CD4-positive, alpha-beta T cell treated with Interleukin-17A for 4 hours (primary cell): ENCODE results near the gene THAP5.

Experiments
- DNase-seq: peaks from one replicate; pipeline ENCODE4 v3.0.0-alpha.2; 2020; ENCODE audit warnings: mixed read lengths

Gene THAP5

DNA sequence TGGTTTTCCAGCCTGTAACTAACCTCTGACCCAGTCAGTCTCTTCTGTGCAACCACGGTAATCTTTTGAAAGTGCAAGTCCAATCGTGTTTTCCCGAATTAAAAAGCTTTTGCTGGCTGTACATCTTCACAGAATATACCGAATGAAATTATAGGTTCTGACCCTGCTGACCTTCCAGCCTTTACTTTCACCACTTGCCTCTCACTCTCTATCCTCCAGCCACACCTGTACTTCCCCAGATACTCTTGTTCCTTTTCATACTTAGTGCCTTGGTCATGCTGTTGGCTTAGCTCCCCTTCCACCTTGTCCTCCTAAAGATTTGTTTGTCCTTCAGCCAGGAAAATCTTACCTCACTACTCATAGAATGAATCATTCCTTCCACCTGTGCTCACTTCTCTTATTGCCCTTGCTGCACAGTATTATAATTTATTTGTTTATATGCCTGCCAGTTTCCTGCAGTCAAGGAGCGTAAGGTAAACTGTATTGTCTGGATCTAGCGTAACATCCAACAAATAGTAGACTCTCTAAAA, 41.3 kb downstream of the THAP5 start:
- DNase-seq, result no peak

DNA sequence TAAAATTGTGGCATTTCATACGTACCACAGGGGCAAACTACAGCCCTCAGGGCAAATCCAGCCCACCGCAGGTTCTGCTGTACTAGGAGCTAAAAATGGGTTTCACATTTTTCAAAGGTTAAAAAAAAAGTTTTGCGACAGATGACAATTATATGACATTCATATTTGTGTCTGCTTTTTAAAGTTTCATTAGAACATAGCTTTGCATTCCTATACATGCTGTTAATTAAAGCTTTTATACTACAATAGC, 42.8 kb downstream of the THAP5 start:
- DNase-seq, result no peak

DNA sequence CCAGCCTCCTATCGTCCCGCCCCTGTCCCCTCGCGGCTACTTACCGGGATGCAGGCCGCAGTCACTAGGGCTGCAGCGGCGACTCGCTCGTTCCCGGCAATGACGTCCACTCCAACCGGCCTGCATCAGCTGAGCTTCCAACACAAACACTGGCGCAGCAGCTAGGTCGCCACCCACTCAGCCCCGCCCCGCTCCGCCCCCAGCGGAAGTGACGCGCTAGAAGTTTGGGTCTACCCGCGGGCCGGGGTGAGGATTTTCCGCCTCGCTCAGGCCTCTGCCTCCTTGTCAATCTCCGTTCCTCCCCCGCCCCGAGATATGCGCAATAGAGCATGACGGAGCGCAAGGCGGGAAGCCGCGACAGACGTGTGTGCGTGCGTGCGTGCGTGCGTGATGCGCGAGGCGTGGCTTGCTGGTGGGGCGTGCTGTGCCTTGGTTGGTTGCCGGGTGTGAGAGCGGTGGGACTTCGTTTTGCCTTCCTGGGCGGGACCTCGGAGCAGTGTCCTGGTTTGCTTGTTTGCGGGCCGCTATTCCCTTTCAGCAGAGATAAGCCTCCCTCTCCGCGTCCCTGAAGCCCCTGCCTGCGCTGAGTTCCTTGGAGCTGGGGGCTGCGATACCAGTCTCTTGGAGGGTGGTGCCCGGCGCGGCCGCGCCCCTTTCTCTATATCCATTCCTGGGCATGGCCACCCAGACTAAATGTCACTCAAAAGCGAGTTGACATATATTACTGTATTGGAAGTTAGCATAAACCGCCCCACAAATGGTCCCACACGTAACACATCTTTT, 43.3 kb downstream of the THAP5 start, which contains the start of gene PNPLA8:
PNPLA8 (minus strand) TSS at position 151 of the 783 bp plus-strand sequence. CDS start 10,644 bp downstream, outside the sequence.
- DNase-seq, result peak; percentile 100

DNA sequence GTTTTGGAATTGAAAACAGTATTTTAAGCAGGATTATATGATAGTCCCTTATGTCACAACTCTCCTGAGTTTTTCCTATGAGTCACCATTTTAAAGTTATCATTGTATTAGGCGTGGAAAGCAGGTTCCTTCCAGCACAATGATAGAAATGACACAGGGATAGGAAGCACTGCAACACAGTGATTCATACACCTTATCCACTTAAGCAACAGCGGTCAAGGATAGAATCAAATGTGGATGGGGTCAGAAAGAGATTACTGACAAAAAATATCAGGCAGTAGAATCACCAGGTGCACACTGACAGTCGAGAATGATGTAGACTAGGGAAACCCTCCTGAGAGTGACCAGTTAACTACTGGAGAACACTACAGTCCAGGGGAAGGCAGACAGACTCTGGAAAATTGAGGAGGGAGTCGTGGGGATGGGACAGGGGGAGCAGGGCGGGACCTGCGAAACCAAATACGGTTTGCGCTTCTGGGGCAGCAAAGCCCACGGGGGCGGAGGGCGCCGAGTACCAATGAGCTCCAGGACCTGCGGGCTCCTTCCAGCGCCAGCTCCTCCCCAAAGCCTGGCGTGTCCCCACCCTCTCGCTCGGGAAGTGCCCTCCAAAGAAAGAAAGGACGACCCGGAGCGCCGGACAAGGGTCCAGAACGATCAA, 44.0 kb downstream of the THAP5 start:
- peak; percentile 72 for DNase-seq

DNA sequence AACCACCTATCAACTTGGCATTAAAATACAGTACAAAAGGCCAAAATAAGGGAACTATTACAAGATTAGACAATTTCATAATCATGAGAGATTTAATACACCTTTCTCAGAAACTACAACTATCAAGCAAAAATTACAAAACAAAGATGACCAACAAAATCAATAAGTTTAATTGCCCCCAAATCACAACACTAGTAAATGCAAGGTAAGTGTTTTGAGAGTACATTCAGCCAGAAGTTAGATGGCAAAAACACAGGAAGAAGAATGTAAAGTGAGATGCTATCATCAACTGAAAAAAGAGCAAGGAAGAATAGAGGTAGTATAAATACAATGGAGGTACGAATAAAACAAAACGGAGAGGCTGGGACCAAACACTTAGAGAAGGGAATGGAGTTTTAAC, 46.7 kb downstream of the THAP5 start:
- no peak for DNase-seq

DNA sequence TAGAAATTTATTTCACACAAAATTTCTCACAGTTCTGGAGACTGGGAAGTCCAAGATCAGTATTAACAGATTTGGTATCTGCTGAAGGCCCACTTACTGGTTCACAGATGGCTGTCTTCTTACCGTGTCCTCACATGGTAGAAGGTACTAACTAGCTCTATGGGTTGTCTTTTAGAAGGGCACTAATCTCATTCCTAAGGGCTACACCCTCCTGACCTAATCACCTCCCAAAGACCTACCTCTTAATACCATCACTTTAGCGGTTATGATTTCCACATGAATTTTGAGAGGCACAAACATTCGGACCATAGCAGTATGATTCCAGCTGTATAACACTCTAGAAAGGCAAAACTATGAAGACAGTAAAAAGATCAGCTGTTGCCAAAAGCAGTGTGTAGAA, 51.6 kb downstream of the THAP5 start:
- no peak for DNase-seq

DNA sequence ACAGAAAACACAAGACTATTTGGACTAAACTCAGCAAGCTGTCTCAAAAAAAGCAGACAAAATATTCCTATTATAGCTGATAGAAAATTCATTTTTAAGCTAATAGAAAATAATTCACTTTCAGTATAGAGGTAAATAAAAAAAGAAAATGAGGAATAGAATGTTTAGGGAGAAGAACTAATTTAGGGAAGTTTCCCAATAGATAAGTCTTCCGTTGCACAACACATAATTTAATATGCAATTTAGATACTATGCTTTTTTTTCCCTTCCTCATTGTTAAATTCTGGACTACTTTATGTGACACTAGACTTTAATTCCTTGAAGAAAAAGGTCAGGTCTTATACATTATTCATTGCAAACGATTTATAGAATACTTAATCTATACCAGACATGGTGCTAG, 53.9 kb downstream of the THAP5 start:
- no peak for DNase-seq

DNA sequence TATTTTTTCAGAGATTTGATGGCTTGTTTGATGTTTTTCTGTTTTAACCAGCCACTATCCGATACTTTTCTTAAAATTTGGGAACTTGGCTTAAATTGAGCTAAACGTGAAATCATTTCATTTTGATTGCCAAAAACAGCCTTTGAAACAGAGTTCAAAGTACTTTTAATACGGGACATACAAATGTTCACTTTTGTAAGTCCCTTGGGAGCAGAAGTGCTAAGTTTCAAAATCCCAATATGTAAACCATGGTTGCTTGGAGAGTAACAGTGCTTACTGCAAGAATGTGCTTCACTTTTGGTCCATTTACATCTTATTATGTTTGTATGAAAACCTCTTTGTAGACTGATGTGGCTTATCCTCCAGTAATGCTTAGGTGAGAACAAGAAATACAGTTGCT, 54.5 kb downstream of the THAP5 start:
- DNase-seq, result no peak
